Loucy (cell line): ENCODE measurements around the gene TLR1.
"Not testable (repeated sequence)": the region's sequence is repeated elsewhere in the genome, so short reads cannot be mapped to it uniquely, and the experiment has no call there.

ENCODE experiments used
- CTCF ChIP-seq: fragments of 200-600 bp; sonication (generic); conservative IDR thresholded peaks from 2 replicates; pipeline ENCODE4 v1.5.1; 2014; ENCODE audit warnings: mild to moderate bottlenecking, antibody characterized with exemption, low read length
- EZH2phosphoT487 ChIP-seq: fragments of 200-600 bp; IDR thresholded peaks from 2 replicates; pipeline ENCODE4 v1.6.1; 2018; ENCODE audit warnings: antibody characterized with exemption, mild to moderate bottlenecking, moderate library complexity, borderline replicate concordance

GRCh38 chr4:38807462-38807861 is 2.9 kb upstream of the TLR1 start:
- TF ChIP-seq CTCF, EZH2phosphoT487: not testable (repeated sequence)
